MCF 10A (cell line): Measurements from ENCODE around the gene EFNB2. TPM values are rescaled to one million over a fixed set of nuclear protein-coding genes. Genes with fewer than 3 reads are reported as not detected.

ENCODE experiments used
- BruUV-seq: library from RNA; stranded (reverse); fragments of 400-500 nt; replicated peaks from 2 replicates; lab custom pipeline; 2021; lab: Mats Ljungman, UMichigan
- CTCF ChIA-PET: fragments of 300-600 bp; sonication (Branson Sonifier 250); formaldehyde crosslinking; extraction: SDS; loops from one replicate; lab custom pipeline; 2021; ENCODE audit warnings: antibody characterized with exemption, inconsistent platforms; lab: Yijun Ruan, JAX
- POLR2A ChIA-PET: fragments of 300-600, 350-650 bp; sonication (Branson Sonifier 250); formaldehyde crosslinking; extraction: SDS; loops from one replicate; lab custom pipeline; 2020; ENCODE audit warnings: antibody characterized with exemption, inconsistent platforms; lab: Yijun Ruan, JAX
- DNase-seq: peaks from one replicate; pipeline ENCODE4 v3.0.0-alpha.2; 2018; ENCODE audit not compliant: unreplicated experiment
- H3K27ac Mint-ChIP-seq: one replicate; pipeline ENCODE4 v1.8.0; 2022; ENCODE audit warnings: mild to moderate bottlenecking, low read depth, mixed read lengths; ENCODE audit not compliant: unreplicated experiment
- H3K27me3 Mint-ChIP-seq: one replicate; pipeline ENCODE4 v1.8.0; 2022; ENCODE audit warnings: mixed read lengths; ENCODE audit not compliant: insufficient read depth, unreplicated experiment
- H3K36me3 Mint-ChIP-seq: one replicate; pipeline ENCODE4 v1.8.0; 2022; ENCODE audit warnings: mild to moderate bottlenecking, moderate library complexity, mixed read lengths; ENCODE audit not compliant: insufficient read depth, unreplicated experiment
- H3K4me1 Mint-ChIP-seq: one replicate; pipeline ENCODE4 v1.8.0; 2022; ENCODE audit warnings: mixed read lengths; ENCODE audit not compliant: insufficient read depth, unreplicated experiment
- H3K4me3 Mint-ChIP-seq: one replicate; pipeline ENCODE4 v1.8.0; 2022; ENCODE audit warnings: mild to moderate bottlenecking, moderate library complexity, mixed read lengths; ENCODE audit not compliant: unreplicated experiment
- H3K9me3 Mint-ChIP-seq: one replicate; pipeline ENCODE4 v1.8.0; 2022; ENCODE audit warnings: mixed read lengths; ENCODE audit not compliant: unreplicated experiment
- intact Hi-C: fragments of 100-400 bp; cut with micrococcal nuclease; formaldehyde crosslinking; loops from 2 replicates; pipeline ENCODE4 v1.14.1; 2022
- total RNA-seq: library from RNA; stranded (reverse); gene quantifications from 2 replicates; pipeline ENCODE4 v1.2.3, GENCODE V29; 2022
- TF ChIP-seq, protein P1 (sequence below): fragments of 200-600 bp; IDR thresholded peaks from one replicate; pipeline ENCODE4 v1.8.0; 2022; ENCODE audit warnings: antibody characterized with exemption, mild to moderate bottlenecking; ENCODE audit not compliant: unreplicated experiment

Gene EFNB2
- total RNA-seq, 1 experiment from 2014 or later = 40.4 TPM

DNA sequence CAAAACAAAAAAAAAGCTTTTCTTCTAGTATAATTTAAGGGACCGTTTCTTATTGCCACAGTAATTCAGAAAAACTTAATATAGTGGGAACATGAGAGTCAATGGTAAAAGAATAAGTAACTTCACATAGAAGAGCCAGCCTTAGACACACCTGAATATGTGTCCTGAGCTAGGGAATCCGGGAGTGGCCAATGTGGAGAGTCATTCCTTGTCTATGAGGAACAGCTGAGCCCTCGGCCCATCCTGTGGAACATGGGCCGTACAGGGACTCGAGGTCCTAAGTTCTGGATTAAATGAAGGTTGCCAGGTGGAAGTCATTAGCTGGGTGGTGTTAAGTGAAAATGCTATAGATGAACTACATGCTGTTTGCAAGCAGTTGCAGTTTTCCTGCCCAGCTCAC is 32.2 kb downstream of the EFNB2 start:
- no TSS peak for BruUV-seq
- H3K27me3 Mint-ChIP-seq = no peaks in the 10 kb centered on the region
- no peak overlapping the region for H3K4me3 Mint-ChIP-seq
- no peak for DNase-seq
- no peaks in the 10 kb centered on the region for H3K9me3 Mint-ChIP-seq
- ChIA-PET POLR2A (interaction anchor here (0.6 to 1.5 kb wide), 8 partner anchors 8 to 1682 kb away, joined by 3 to 9 read pairs (median 4); no protein-coding TSS in a partner anchor), CTCF (interaction anchor here (0.6 to 1.1 kb wide), 4 partner anchors 10 to 30 kb away, joined by 3 to 5 read pairs (median 3); no protein-coding TSS in a partner anchor)
- TF ChIP-seq, protein P1, sequence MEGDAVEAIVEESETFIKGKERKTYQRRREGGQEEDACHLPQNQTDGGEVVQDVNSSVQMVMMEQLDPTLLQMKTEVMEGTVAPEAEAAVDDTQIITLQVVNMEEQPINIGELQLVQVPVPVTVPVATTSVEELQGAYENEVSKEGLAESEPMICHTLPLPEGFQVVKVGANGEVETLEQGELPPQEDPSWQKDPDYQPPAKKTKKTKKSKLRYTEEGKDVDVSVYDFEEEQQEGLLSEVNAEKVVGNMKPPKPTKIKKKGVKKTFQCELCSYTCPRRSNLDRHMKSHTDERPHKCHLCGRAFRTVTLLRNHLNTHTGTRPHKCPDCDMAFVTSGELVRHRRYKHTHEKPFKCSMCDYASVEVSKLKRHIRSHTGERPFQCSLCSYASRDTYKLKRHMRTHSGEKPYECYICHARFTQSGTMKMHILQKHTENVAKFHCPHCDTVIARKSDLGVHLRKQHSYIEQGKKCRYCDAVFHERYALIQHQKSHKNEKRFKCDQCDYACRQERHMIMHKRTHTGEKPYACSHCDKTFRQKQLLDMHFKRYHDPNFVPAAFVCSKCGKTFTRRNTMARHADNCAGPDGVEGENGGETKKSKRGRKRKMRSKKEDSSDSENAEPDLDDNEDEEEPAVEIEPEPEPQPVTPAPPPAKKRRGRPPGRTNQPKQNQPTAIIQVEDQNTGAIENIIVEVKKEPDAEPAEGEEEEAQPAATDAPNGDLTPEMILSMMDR = no peak
- intact Hi-C loops = no loop called here
- H3K36me3 Mint-ChIP-seq = peaks cover 17% of the 10 kb centered on the region
- peaks cover 37% of the 10 kb centered on the region for H3K4me1 Mint-ChIP-seq
- H3K27ac Mint-ChIP-seq = peak overlapping the region; percentile 90

DNA sequence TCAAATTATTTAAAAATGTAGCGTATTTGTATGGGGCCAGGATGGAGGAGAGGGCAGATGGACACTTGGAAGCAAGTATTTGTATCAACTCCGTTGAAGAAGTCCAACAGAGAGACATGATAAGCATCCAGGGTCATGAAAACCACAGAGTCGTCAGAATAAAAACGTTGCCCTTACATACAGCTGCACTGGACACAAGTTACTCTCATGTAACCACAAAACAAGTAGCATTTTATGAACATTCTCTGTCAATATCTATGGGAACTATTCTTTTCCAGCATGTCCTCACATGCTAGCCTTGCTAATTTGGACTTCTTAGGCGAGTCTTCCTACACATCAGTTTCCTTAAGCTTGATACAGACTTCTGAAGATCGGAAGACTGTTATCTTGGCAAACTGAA is 35.0 kb downstream of the EFNB2 start:
- POLR2A ChIA-PET = interaction anchor here (0.5 kb wide), 1 partner anchor 11 kb away, joined by 3 read pairs; no protein-coding TSS in a partner anchor
- CTCF ChIA-PET = interaction anchor here (0.7 kb wide), 1 partner anchor 156 kb away, joined by 3 read pairs; no protein-coding TSS in a partner anchor
- intact Hi-C loops = no loop called here
- H3K4me1 Mint-ChIP-seq = peaks cover 44% of the 10 kb centered on the region
- H3K36me3 Mint-ChIP-seq = peaks cover 21% of the 10 kb centered on the region
- H3K27ac Mint-ChIP-seq = peak overlapping the region; percentile 79
- H3K4me3 Mint-ChIP-seq = no peak overlapping the region
- H3K27me3 Mint-ChIP-seq = no peaks in the 10 kb centered on the region
- TF ChIP-seq, protein P1 = no peak
- no peaks in the 10 kb centered on the region for H3K9me3 Mint-ChIP-seq
- no peak for DNase-seq
- no TSS peak for BruUV-seq

DNA sequence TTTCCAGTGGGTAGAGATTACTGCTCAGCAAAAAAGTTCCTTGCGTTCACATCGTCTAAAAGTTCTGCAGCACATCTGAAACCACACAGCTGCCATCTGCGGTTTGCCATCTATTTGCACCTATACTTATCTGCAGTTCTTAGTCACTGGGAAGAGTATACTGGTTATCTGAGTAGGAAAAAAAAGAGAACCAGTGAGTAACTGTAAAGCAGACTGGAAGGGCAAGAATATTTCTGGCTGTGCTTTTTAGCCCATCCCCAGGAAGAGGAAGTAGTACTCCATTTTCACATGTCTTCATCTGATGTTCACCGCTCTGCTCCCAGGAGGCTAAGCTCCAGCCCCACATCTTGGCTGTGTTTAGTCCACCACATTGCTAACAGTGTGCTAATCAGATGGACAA is 35.6 kb downstream of the EFNB2 start:
- Mint-ChIP-seq H3K4me3 (no peak overlapping the region), H3K27ac (peak overlapping the region; percentile 79), H3K27me3 (no peaks in the 10 kb centered on the region), H3K4me1 (peaks cover 44% of the 10 kb centered on the region), H3K36me3 (peaks cover 25% of the 10 kb centered on the region), H3K9me3 (no peaks in the 10 kb centered on the region)
- intact Hi-C loops = no loop called here
- no peak for DNase-seq
- TF ChIP-seq, protein P1 = no peak
- no TSS peak for BruUV-seq
- POLR2A ChIA-PET = interaction anchor here (0.8 to 1.1 kb wide), 2 partner anchors 13 to 509 kb away, joined by 3 read pairs; no protein-coding TSS in a partner anchor
- CTCF ChIA-PET = interaction anchor here (0.7 kb wide), 1 partner anchor 155 kb away, joined by 3 read pairs; no protein-coding TSS in a partner anchor

DNA sequence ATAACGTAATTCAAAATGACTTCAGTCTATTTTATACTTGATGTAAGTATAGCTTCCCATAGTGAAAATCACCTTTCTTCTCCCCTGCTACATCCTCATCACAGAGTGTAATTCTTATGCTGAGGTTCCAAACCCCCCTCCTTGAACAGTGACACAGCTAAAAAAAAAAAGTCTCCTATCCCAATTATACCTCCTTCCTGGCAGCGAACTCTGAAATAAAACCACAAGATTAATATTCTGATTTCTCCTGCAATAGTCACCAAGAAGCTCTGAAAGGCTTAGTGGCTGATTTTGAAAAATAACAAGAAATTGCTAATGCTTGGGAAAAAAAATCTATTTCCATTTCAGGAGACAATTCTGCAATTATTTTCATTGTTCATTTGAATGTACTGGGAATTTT is 36.3 kb downstream of the EFNB2 start:
- intact Hi-C loops = no loop called here
- H3K27me3 Mint-ChIP-seq = no peaks in the 10 kb centered on the region
- no peak overlapping the region for H3K4me3 Mint-ChIP-seq

More for the DNA sequence above, 36.3 kb downstream of the EFNB2 start:
- no TSS peak for BruUV-seq
- DNase-seq = no peak
- CTCF ChIA-PET = interaction anchor here (0.6 to 0.8 kb wide), 3 partner anchors 11 to 622 kb away, joined by 3 to 6 read pairs (median 5); no protein-coding TSS in a partner anchor
- TF ChIP-seq, protein P1 = no peak
- POLR2A ChIA-PET = interaction anchor here (0.7 to 1.2 kb wide), 5 partner anchors 10 to 508 kb away, joined by 3 to 5 read pairs (median 3); no protein-coding TSS in a partner anchor
- Mint-ChIP-seq H3K4me1 (peaks cover 44% of the 10 kb centered on the region), H3K36me3 (peaks cover 25% of the 10 kb centered on the region), H3K27ac (peak overlapping the region; percentile 79), H3K9me3 (no peaks in the 10 kb centered on the region)
